Common myeloid progenitor, CD34-positive (primary cell): ENCODE data around the gene RHOH. TPM values are rescaled to one million over a fixed set of nuclear protein-coding genes. Genes with fewer than 3 reads are reported as not detected.
"Not testable (repeated sequence)": the region's sequence is repeated elsewhere in the genome, so short reads cannot be mapped to it uniquely, and the experiment has no call there.

Experiments
- CTCF ChIA-PET: fragments of 350-600 bp; sonication (Branson Sonifier 250); formaldehyde crosslinking; loops from one replicate; lab custom pipeline; 2021; ENCODE audit warnings: antibody characterized with exemption; lab: Charles Lee
- POLR2A ChIA-PET: fragments of 350-600 bp; sonication (Branson Sonifier 250); formaldehyde crosslinking; loops from one replicate; lab custom pipeline; 2021; ENCODE audit warnings: antibody characterized with exemption; lab: Charles Lee
- DNase-seq, 3 donors: peaks; one replicate each; pipeline versions ENCODE4 v3.0.0 to v3.0.0-alpha.2; 2013
- H3K27ac ChIP-seq, 2 experiments: 1 replicate in 1 of 2; 2 replicates in 1 of 2; pipeline ENCODE4 v1.7.0; 2013; ENCODE audit warnings: inconsistent platforms in 2 of 2, low read length in 2 of 2, mild to moderate bottlenecking in 2 of 2, low read depth in 1 of 2, moderate library complexity in 1 of 2; ENCODE audit not compliant: severe bottlenecking in 2 of 2, insufficient read depth in 1 of 2, poor library complexity in 1 of 2
- H3K27me3 ChIP-seq, 5 experiments: replicated peaks in 2 of 5; 1 replicate in 3 of 5; 2 replicates in 2 of 5; pipeline versions ENCODE4 v1.6.1 to v1.7.0; 2013; ENCODE audit warnings: low read length in 4 of 5, mild to moderate bottlenecking in 2 of 5, moderate library complexity in 2 of 5, inconsistent platforms in 1 of 5; ENCODE audit not compliant: insufficient read depth in 5 of 5, control insufficient read depth in 4 of 5
- H3K36me3 ChIP-seq, 4 experiments: 1 replicate in 2 of 4; 2 replicates in 2 of 4; pipeline versions ENCODE4 v1.6.1 to v1.7.0; 2013; ENCODE audit warnings: low read length in 3 of 4, control low read depth in 1 of 4, mild to moderate bottlenecking in 1 of 4; ENCODE audit not compliant: control insufficient read depth in 4 of 4, insufficient read depth in 4 of 4
- H3K4me1 ChIP-seq, 4 experiments: 1 replicate in 3 of 4; 2 replicates in 1 of 4; pipeline versions ENCODE4 v1.6.1 to v1.7.1; 2013; ENCODE audit warnings: low read length in 3 of 4, mild to moderate bottlenecking in 3 of 4, control low read depth in 1 of 4, inconsistent platforms in 1 of 4, moderate library complexity in 1 of 4; ENCODE audit not compliant: control insufficient read depth in 4 of 4, insufficient read depth in 4 of 4; ENCODE audit errors: control extremely low read depth in 1 of 4
- H3K4me3 ChIP-seq, 7 experiments: 1 replicate in 4 of 7; 2 replicates in 3 of 7; pipeline versions ENCODE4 v1.5.1 to v1.7.0; 2013; ENCODE audit warnings: mild to moderate bottlenecking in 7 of 7, low read length in 6 of 7, moderate library complexity in 6 of 7, inconsistent platforms in 2 of 7, low read depth in 2 of 7, control low read depth in 1 of 7; ENCODE audit not compliant: insufficient read depth in 4 of 7, control insufficient read depth in 1 of 7; ENCODE audit errors: extremely low read depth in 1 of 7
- H3K9me3 ChIP-seq, 5 experiments: 1 replicate in 4 of 5; 2 replicates in 1 of 5; pipeline versions ENCODE4 v1.6.1 to v1.7.1; 2013; ENCODE audit warnings: low read length in 4 of 5, mild to moderate bottlenecking in 2 of 5, inconsistent platforms in 1 of 5, low read depth in 1 of 5, moderate library complexity in 1 of 5; ENCODE audit not compliant: control insufficient read depth in 4 of 5, insufficient read depth in 2 of 5; ENCODE audit errors: control extremely low read depth in 1 of 5
- WGBS: methylation state at CpG from one replicate; pipeline ENCODE4 v1.1.5; 2013; ENCODE audit not compliant: insufficient coverage; 5-methylcytosine and 5-hydroxymethylcytosine counted together
- polyA plus RNA-seq: library from polyadenylated mRNA; unstranded; fragments of 120-200 nt; gene quantifications from one replicate; pipeline ENCODE4 v1.2.1, GENCODE V29; 2013

RHOH gene
- 123 TPM for polyA plus RNA-seq

DNA sequence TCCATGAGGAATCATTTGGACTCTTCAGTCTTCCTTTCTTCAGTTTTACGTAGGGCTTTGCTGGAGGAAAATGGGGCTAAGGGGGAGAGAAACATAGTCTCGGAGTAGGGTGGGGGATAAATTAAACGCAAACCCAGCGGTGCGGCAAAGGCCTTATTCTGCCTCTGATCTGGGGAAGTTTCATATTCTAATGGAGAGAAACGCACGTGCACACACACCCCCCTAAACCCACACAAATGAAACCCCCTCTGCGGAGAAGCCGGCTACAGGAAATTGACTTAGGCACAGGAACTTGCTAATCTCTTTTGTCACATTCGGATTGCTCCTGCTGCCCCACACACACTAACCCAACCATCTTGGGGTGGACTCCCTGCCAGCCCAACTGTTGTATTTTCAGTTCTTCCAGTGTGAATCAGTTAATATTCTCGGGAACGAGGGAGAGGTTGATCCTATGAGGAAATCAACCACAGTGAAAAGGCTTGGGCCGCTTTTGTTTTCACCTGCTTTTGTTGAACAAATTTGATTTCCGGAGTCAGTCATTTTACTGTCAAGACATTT lies at the start of gene RHOH:
RHOH (plus strand) TSS at position 308 of the 558 bp plus-strand sequence. CDS start 46,356 bp downstream, outside the sequence.
- Histone ChIP-seq H3K36me3 (no peaks in the 10 kb centered on the region), H3K9me3 (no peaks in the 10 kb centered on the region), H3K4me3 (peak within 1 kb of the TSS; percentile 65 to 99 (median 89)), H3K27ac (peak within 1 kb of the TSS; percentile 91 to 95), H3K27me3 (no peaks in the 10 kb centered on the region), H3K4me1 (peaks cover 50 to 82% (median 72%) of the 10 kb centered on the region in 4 experiments)
- POLR2A ChIA-PET, result interaction anchor here (0.6 kb wide), 1 partner anchor 120 kb away, joined by 3 read pairs; no protein-coding TSS in a partner anchor
- CTCF ChIA-PET, result interaction anchor here (0.6 to 2.7 kb wide), 13 partner anchors 11 to 120 kb away, joined by 3 to 15 read pairs (median 4); no protein-coding TSS in a partner anchor
- WGBS, result 0% methylated on average over 8 of the region's 14 CpGs
- DNase-seq, result peak; percentile 91 to 98 (median 97)

DNA sequence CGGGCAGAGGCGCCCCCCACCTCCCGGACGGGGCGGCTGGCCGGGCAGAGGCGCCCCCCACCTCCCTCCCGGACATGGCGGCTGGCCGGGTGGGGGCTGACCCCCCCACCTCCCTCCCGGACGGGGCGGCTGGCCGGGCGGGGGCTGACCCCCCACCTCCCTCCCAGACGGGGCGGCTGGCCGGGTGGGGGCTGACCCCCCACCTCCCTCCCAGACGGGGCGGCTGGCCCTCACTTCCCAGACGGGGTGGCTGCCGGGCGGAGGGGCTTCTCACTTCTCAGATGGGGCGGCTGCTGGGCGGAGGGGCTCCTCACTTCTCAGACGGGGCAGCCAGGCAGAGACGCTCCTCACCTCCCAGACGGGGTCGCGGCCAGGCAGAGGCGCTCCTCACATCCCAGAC lies 49.3 kb upstream of the RHOH start:
- CTCF ChIA-PET, H3K4me1 ChIP-seq, H3K9me3 ChIP-seq, H3K27ac ChIP-seq, DNase-seq, POLR2A ChIA-PET, H3K27me3 ChIP-seq, H3K4me3 ChIP-seq: not testable (repeated sequence)
- H3K36me3 ChIP-seq, result peaks cover 15 to 30% (median 17%) of the 10 kb centered on the region in 4 experiments
- 98% methylated on average over 8 of the region's 31 CpGs for WGBS

DNA sequence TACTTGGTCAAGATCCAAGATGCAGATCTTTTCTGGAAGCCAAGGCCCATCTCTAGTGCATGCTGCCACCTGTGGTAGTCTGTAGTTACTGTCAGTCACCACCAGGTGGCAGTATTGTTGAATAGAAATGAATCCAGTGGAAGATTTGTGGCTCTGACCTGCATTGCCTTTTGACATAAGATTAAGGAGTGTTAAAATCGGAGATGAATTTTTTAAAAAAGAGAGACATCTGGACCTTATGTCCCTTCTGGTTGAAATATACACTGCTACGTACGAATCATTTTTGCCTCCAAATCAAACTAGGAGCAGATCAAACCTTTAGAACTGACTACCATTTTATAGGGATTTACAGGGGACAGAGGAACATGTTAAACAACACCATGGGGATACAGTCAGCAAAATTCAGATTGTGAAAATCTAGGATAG lies 46.9 kb upstream of the RHOH start:
- POLR2A ChIA-PET, result no interaction called here

GRCh38 chr4:40150932-40151331 lies 45.9 kb upstream of the RHOH start:
- Histone ChIP-seq H3K27ac (no peak overlapping the region), H3K27me3 (no peaks in the 10 kb centered on the region), H3K9me3 (peaks cover 0 to 2% (median 0%) of the 10 kb centered on the region in 5 experiments), H3K4me3 (no peak overlapping the region), H3K4me1 (peaks cover 0 to 9% (median 5%) of the 10 kb centered on the region in 4 experiments), H3K36me3 (peaks cover 0 to 9% (median 4%) of the 10 kb centered on the region in 4 experiments)
- POLR2A ChIA-PET, result no interaction called here
- WGBS, result 100% methylated on average over 1 of the region's 3 CpGs
- CTCF ChIA-PET, result interaction anchor here (1.4 to 4.2 kb wide), 6 partner anchors 10 to 174 kb away, joined by 3 to 22 read pairs (median 16); no protein-coding TSS in a partner anchor
- DNase-seq, result no peak

More for the DNA sequence above, 46.9 kb upstream of the RHOH start:
- Histone ChIP-seq H3K27me3 (no peaks in the 10 kb centered on the region), H3K4me1 (peaks cover 0 to 9% (median 5%) of the 10 kb centered on the region in 4 experiments), H3K36me3 (peaks cover 2 to 10% (median 4%) of the 10 kb centered on the region in 4 experiments), H3K27ac (no peak overlapping the region), H3K9me3 (peaks cover 0 to 2% (median 0%) of the 10 kb centered on the region in 5 experiments), H3K4me3 (no peak overlapping the region)
- CTCF ChIA-PET, result interaction anchor here (0.6 to 4.2 kb wide), 14 partner anchors 9 to 367 kb away, joined by 3 to 22 read pairs (median 4); no protein-coding TSS in a partner anchor
- 93% methylated on average over 2 of the region's 3 CpGs for WGBS
- peak; percentile 79 to 90 (median 89) for DNase-seq

GRCh38 chr4:40152637-40153036 lies 44.2 kb upstream of the RHOH start:
- no peak overlapping the region for H3K4me3 ChIP-seq
- H3K27me3 ChIP-seq, result no peaks in the 10 kb centered on the region
- H3K4me1 ChIP-seq, result peaks cover 0 to 9% (median 5%) of the 10 kb centered on the region in 4 experiments
- peaks cover 0 to 4% (median 1%) of the 10 kb centered on the region in 4 experiments for H3K36me3 ChIP-seq
- CTCF ChIA-PET, result interaction anchor here (1.2 to 4.2 kb wide), 9 partner anchors 9 to 566 kb away, joined by 3 to 22 read pairs (median 13); no protein-coding TSS in a partner anchor
- no peak overlapping the region for H3K27ac ChIP-seq
- DNase-seq, result peak in 2 of 3 donors; percentile 46 to 60
- POLR2A ChIA-PET, result no interaction called here
- peaks cover 0 to 2% (median 0%) of the 10 kb centered on the region in 5 experiments for H3K9me3 ChIP-seq
- WGBS, result 0% methylated on average over 1 of the region's 4 CpGs

DNA sequence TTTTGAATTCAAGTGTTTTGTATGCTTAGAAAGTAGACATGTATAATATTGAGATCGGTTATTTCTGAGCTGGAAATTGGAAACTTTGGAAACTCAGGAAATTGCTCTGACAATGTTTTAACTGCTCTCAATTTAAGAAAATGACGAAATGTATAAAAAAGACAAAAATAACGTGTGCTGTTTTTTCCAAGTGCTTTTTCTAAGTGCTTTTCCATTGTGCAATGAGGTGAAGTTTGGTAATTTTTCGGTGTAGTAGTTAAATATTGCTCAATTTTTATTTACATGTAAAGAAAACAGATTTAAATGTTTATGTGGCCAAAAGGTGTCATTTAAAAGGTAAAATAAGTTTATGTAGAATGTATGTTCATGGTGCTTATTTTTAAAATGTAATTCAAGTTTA lies 39.4 kb upstream of the RHOH start:
- WGBS, result 100% methylated on average over 1 of the region's 4 CpGs
- Histone ChIP-seq H3K9me3 (no peaks in the 10 kb centered on the region), H3K4me3 (no peak overlapping the region), H3K36me3 (peaks cover 3 to 18% (median 5%) of the 10 kb centered on the region in 4 experiments), H3K27ac (no peak overlapping the region), H3K4me1 (peaks cover 0 to 5% (median 3%) of the 10 kb centered on the region in 4 experiments), H3K27me3 (no peaks in the 10 kb centered on the region)
- DNase-seq, result no peak
- ChIA-PET POLR2A (no interaction called here), CTCF (interaction anchor here (1.0 kb wide), 1 partner anchor 154 kb away, joined by 3 read pairs; no protein-coding TSS in a partner anchor)

DNA sequence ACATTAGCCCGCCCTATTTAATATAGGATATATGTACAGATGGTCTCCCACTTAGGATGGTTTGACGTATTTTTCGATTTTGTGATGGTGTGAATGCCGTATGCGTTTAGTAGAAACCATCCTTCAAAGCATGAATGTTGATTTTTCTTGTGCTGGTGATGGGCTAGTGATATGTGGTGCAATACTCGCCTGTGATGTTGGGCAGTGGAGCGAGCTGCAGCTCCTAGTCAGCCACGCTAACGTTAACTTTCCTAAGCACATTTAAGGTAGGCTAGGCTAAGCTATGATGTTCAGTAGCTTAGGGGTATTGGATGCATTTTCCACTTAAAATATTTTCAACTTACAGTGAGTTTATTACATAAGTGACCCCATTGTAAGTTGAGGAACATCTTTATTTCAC lies 36.6 kb upstream of the RHOH start:
- Histone ChIP-seq H3K27ac (no peak overlapping the region), H3K4me3 (no peak overlapping the region), H3K9me3 (no peaks in the 10 kb centered on the region), H3K36me3 (peaks cover 5 to 23% (median 7%) of the 10 kb centered on the region in 4 experiments), H3K27me3 (no peaks in the 10 kb centered on the region), H3K4me1 (no peaks in the 10 kb centered on the region)
- WGBS, result 97% methylated on average over 6 of the region's 9 CpGs
- ChIA-PET CTCF (interaction anchor here (1.5 to 3.8 kb wide), 3 partner anchors 8 to 151 kb away, joined by 3 to 16 read pairs (median 4); no protein-coding TSS in a partner anchor), POLR2A (no interaction called here)
- no peak for DNase-seq
